ENCODE data around the gene RNF40.

The RNF40 gene

DNA sequence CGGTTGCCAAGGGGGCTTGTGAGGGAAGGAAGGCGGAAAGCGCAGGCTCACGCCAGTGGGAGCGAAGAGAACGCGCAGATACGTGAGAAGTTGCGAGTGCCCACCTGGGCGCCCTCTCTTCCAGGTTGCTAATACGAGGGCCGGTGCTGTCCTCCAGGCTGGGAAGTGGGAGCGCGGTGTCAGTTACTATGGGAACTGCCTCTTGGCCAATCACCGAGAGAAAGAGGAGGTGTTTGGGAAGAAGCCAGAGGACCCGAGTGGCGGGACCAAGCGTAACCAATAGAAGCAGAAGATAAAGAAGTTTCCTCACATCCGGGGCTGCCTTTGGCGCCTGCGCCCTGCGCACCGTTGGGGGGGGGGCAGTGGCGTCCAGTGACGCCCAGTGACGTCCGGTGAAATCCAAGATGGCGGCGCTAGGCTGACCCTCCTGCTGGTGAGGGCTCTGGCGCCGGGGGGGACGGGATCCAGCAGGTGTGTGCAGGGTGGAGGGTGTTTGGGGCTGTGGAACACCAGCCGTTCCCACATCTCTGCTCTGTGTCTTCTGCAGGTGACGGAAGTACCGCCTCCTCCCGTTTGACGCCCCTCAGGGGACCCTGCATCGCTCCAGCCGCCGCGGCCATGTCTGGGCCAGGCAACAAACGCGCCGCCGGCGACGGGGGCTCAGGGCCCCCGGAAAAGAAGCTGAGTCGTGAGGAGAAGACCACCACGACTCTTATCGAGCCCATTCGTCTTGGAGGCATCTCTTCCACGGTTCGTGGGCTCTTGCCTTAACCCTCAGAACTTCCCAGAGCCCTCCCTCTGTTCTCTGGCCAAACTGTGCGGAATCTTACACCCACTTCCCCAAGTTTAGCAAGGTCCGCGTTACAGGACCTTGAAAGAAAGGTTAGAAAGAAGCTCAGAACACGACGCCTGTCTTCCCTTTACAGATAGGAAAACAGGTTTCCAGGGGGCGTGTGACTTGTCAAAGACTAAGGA lies at the start of gene RNF40, which contains the start of gene CFAP119:
RNF40 (plus strand) TSS at position 395 of the 975 bp plus-strand sequence; CDS start at position 619, 224 bp downstream.
CFAP119 (minus strand) TSS at position 135 of the 975 bp plus-strand sequence. CDS start 314 bp downstream, outside the sequence.
- peak; percentile 99 for DNase-seq

DNA sequence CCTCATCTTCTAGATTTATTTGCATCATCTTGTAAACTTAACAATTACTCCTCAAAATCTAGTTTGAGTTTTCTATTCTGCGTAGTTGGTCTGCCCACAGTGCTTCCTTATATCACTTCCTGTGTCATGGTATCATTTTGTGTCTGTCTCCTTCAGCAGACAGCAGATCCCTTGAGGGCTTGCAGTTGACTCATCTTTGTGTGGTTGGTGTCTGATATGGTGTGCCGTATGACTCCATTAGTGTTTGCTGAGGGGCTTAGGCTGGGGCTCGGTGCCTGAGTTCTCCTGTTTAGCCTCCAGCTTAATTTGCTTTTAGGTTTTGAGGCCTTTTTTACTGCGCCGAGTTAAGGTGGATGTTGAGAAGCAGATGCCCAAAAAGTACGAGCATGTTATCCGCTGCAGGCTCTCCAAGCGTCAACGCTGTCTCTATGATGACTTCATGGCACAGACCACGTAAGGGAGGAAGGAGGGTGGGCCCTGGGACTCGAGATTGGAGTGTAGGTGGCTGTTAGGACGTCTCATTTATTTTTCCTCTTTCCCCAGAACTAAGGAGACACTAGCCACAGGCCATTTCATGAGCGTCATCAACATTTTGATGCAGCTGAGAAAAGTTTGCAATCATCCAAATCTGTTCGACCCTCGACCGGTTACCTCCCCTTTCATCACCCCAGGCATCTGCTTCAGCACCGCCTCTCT lies 46.2 kb upstream of the RNF40 start:
- DNase-seq, result no peak

DNA sequence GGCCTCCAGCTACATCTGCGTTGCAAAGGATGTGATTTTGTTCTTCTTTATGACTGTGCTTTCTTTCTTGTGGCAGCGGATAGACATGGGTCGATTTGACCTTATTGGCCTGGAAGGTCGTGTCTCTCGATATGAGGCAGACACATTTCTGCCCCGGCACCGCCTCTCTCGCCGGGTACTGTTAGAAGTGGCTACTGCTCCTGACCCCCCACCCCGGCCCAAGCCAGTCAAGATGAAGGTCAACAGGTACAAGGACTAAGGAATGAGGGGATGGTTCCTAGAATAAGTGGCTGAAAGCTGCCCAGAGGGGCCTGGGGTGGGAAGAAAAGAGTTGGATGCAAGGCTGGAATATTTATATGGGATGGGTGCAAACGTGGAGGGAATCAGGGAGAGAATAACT lies 42.0 kb upstream of the RNF40 start:
- no peak for DNase-seq

DNA sequence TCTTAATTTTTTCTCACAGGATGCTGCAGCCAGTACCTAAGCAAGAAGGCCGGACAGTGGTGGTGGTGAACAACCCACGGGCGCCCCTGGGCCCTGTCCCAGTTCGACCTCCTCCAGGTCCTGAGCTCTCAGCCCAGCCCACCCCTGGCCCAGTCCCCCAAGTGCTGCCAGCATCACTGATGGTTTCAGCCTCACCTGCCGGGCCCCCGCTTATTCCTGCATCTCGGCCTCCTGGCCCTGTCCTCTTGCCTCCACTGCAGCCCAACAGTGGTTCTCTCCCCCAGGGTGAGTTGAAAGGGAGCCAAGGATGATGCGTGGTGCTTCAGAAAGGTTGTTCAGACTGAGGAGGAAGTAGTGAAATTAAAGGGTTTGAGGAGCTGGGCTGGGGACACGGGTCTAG lies 41.4 kb upstream of the RNF40 start:
- DNase-seq, result no peak

DNA sequence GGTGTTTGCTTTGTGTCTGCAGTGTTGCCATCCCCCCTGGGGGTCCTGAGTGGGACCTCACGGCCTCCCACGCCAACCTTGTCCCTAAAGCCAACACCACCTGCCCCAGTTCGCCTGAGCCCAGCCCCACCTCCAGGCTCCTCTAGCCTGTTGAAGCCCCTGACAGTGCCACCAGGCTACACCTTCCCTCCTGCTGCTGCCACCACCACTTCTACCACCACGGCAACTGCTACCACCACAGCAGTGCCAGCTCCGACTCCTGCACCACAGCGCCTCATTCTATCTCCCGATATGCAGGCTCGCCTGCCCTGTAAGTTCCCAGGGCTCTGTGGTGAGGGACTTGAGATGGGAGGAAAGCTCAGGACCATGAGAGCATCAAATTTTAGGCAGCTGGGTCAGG lies 41.0 kb upstream of the RNF40 start:
- DNase-seq, result no peak

DNA sequence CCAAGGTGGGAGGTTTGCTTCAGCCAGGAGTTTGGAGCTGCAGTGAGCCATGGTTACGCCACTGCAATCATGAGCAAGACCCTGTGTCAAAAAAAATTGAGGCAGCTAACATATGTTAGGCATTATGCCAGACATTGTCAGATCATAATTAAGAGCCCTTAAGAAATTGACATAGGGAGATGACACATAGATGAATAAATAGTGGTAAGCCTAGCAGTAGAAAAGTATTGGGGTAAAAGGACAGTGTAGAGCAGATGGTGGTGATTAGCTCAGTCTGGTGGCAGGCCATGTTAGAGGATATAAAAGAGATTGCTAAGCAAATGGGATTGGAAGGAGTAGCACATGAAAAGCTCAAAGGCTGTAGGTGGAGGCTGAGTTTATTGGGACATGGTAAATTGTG lies 40.5 kb upstream of the RNF40 start:
- no peak for DNase-seq

DNA sequence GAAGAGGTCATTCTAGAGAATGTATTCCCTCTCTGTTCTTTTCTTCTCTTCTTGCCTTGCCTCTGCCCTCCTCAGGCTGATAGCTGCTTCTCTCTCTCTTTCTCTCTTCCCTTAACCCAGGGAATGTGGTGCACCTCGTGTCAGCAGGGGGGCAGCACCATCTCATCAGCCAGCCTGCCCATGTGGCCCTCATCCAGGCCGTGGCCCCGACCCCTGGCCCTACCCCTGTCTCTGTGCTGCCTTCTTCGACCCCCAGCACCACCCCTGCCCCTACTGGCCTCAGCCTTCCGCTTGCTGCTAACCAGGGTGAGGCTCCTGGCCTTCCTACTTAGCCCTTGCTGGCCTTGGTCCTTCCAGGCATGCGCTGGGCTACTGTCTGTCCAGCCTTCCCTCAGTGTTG lies 39.7 kb upstream of the RNF40 start:
- no peak for DNase-seq

DNA sequence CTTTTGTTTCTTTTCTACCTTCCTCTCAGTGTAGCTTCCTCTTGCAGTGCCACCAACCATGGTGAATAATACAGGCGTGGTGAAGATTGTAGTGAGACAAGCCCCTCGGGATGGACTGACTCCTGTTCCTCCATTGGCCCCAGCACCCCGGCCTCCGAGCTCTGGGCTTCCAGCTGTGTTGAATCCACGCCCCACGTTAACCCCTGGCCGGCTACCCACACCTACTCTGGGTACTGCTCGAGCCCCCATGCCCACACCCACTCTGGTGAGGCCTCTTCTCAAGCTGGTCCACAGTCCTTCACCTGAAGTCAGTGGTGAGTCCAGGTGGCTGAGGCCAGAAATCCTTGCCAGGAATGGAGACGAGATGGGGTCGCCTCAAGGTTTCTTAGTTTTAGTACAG lies 39.2 kb upstream of the RNF40 start:
- no peak for DNase-seq

DNA sequence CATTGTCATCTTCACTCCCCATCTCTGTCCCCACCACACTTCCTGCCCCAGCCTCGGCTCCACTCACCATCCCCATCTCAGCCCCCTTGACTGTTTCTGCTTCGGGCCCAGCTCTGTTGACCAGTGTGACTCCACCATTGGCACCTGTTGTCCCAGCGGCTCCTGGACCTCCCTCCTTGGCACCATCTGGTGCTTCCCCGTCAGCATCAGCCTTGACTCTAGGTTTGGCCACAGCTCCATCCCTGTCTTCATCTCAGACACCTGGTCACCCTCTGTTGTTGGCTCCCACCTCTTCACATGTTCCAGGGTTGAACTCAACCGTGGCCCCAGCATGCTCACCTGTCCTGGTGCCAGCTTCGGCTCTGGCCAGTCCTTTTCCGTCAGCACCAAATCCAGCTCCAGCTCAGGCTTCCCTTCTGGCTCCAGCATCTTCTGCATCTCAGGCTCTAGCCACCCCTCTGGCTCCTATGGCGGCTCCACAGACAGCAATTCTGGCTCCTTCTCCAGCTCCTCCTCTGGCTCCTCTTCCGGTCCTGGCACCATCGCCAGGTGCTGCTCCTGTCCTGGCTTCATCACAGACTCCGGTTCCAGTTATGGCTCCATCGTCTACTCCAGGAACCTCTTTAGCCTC lies 38.3 kb upstream of the RNF40 start:
- no peak for DNase-seq

DNA sequence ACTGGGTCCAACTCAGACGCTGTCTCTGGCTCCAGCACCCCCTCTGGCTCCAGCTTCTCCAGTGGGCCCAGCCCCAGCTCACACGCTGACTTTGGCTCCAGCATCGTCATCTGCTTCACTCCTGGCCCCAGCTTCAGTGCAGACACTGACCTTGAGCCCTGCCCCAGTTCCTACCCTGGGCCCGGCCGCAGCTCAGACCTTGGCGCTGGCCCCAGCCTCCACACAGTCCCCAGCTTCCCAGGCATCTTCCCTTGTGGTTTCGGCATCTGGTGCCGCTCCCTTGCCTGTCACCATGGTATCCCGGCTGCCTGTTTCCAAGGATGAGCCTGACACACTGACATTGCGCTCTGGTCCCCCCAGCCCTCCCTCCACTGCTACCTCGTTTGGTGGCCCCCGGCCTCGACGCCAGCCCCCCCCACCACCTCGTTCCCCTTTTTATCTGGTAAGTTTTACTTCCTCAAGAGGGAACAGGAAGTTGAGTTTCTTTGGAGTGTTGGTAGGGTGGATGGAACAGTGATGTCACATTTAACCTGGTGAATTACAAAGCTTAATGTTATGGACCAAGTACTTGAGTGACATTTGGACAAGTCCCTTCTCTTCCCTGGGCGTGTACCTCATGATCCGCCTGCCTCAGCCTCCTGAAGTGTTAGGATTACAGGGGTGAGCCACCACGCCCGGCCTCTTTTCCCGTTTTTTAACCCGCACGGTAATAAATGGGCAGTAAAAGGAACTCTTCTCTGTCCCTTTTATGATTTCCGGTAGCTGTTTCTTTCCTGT lies 37.3 kb upstream of the RNF40 start:
- DNase-seq, result no peak

DNA sequence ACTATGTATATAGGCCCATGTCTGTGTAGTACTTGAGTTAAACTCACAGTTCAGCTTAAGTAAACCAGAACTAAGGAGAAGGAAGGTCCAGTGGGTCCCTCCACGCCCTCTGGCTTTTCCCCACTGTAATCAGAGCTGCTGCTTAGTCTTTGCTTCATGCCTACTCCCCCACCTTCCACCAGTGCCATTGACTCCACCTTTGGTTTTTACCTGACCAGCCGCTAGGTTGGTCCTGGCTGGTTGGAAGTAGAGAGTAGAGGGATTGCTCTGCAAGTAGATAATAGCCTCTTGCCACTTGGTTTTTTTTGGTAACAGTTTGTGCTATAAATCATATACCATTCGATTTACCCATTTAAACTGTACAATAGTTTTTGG lies 36.7 kb upstream of the RNF40 start:
- no peak for DNase-seq

DNA sequence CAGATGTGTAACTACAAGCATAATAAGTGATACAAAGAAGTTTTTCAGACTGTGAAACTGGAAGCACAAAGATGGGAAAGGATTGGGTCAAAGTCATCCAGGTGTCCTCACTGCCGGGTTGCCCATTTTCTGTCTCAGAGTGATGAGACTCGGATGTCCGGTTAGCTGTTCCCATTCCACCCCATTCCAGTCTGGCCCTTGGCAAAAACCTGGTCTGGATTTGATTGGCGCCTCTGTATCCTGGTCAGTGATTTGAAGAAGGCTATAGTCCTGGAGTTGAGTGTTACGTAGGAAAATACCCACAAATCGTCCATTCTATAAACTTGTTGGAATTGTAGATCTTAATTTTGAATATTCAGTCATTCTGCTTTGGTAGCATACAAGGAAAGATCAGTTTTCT lies 33.8 kb upstream of the RNF40 start:
- no peak for DNase-seq

DNA sequence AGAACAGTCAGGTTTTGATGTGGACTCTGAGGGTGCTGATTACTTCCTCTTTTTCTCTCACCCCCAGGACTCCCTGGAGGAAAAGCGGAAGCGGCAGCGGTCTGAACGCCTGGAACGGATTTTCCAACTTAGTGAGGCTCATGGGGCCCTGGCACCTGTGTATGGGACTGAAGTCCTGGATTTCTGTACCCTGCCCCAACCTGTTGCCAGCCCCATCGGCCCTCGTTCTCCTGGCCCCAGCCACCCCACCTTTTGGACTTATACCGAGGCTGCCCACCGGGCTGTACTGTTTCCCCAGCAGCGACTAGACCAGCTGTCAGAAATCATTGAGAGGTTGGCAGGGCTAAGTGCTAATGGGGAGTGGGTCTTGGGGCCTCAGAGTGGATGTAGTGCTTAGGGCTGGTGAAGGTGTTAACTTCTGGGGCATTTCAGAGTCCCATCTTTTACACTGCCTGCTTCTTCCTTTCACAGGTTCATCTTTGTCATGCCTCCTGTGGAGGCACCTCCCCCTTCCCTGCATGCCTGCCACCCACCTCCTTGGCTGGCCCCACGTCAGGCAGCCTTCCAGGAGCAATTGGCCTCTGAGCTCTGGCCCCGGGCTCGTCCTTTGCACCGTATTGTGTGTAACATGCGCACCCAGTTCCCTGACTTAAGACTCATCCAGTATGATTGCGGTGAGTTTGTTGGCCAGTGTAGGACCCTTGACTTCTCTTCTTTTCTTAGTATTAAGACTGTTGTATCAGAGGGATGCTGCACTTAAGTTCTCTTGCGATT lies 33.0 kb upstream of the RNF40 start:
- DNase-seq, result no peak

DNA sequence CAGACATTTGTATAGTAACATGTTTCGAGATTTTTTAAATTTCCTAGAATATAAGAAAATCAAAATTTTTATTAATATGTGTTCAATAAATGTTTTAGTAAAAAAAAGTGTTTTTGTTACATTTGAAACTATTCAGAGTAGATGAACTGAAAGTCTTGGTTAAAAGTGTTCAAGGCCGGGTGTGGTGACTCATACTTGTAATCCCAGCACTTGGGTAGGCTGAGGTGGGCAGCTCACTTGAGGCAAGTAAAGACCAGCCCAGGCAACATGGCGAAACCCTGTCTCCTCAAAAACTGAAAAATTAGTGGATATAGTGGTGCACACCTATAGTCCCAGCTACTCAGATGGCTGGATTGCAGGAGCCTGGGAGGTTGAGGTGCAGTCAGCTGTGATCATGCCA lies 30.7 kb upstream of the RNF40 start:
- no peak for DNase-seq

DNA sequence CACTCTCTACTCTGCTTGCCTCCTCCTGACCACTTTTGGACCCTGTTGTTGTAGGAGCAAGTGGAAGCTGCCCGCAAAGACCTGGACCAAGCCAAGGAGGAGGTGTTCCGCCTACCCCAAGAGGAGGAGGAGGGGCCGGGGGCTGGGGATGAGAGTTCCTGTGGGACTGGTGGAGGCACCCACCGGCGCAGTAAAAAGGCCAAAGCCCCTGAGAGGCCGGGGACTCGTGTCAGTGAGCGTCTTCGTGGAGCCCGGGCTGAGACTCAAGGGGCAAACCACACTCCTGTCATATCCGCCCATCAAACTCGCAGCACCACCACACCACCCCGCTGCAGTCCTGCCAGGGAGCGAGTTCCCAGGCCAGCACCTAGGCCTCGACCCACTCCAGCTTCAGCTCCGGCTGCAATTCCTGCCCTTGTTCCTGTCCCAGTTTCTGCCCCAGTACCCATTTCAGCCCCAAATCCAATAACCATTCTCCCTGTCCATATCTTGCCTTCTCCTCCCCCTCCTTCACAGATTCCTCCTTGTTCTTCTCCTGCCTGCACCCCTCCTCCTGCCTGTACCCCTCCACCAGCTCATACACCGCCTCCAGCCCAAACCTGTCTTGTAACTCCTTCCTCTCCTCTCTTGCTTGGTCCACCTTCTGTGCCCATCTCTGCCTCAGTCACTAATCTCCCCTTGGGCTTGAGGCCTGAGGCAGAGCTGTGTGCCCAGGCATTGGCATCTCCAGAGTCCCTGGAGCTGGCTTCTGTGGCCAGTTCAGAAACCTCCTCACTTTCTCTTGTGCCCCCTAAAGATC lies 24.9 kb upstream of the RNF40 start:
- DNase-seq, result no peak

DNA sequence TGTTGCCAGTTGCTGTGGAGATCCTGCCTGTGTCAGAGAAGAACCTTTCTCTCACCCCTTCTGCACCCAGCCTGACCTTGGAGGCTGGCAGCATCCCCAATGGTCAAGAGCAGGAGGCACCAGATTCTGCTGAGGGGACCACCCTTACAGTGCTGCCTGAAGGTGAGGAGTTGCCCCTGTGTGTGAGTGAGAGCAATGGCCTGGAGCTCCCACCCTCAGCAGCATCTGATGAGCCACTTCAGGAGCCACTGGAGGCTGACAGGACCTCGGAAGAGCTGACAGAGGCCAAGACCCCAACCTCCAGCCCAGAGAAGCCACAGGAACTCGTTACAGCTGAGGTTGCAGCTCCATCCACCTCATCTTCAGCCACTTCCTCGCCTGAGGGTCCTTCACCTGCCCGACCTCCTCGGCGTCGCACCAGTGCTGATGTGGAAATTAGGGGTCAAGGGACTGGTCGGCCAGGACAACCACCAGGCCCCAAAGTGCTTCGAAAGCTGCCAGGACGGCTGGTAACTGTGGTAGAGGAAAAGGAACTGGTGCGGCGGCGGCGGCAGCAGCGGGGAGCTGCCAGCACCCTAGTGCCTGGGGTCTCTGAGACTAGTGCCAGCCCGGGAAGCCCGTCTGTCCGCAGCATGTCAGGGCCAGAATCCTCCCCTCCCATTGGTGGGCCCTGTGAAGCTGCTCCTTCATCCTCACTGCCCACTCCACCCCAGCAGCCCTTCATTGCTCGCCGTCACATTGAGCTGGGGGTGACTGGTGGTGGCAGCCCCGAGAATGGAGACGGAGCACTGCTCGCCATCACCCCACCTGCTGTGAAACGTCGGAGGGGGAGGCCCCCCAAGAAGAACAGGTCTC lies 24.1 kb upstream of the RNF40 start:
- DNase-seq, result no peak

DNA sequence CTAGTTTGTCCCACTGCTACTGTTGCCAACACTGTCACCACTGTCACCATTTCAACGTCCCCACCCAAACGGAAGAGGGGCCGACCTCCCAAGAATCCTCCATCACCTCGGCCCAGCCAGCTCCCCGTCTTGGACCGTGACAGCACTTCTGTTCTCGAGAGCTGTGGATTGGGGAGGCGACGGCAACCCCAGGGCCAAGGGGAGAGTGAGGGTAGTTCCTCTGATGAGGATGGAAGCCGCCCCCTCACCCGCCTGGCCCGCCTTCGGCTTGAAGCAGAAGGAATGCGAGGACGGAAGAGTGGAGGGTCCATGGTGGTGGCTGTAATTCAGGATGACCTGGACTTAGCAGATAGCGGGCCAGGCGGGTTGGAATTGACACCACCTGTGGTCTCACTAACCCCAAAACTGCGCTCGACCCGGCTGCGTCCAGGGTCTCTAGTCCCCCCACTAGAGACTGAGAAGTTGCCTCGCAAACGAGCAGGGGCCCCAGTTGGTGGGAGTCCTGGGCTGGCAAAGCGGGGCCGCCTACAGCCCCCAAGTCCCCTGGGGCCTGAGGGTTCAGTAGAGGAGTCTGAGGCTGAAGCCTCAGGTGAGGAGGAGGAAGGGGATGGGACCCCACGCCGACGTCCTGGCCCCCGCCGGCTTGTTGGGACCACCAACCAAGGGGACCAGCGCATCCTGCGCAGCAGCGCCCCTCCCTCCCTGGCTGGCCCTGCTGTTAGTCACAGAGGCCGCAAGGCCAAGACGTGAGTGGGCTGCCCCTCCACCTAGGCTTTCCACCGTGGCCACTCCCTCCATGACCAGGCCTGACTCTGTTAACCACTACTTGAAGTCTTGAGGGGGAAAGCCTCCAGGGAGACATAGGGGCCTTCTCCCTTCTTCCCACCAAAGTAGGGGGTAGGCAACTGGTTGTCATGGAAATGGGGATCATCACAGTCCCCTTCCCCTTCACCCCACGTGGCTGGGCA lies 22.9 kb upstream of the RNF40 start:
- DNase-seq, result no peak

DNA sequence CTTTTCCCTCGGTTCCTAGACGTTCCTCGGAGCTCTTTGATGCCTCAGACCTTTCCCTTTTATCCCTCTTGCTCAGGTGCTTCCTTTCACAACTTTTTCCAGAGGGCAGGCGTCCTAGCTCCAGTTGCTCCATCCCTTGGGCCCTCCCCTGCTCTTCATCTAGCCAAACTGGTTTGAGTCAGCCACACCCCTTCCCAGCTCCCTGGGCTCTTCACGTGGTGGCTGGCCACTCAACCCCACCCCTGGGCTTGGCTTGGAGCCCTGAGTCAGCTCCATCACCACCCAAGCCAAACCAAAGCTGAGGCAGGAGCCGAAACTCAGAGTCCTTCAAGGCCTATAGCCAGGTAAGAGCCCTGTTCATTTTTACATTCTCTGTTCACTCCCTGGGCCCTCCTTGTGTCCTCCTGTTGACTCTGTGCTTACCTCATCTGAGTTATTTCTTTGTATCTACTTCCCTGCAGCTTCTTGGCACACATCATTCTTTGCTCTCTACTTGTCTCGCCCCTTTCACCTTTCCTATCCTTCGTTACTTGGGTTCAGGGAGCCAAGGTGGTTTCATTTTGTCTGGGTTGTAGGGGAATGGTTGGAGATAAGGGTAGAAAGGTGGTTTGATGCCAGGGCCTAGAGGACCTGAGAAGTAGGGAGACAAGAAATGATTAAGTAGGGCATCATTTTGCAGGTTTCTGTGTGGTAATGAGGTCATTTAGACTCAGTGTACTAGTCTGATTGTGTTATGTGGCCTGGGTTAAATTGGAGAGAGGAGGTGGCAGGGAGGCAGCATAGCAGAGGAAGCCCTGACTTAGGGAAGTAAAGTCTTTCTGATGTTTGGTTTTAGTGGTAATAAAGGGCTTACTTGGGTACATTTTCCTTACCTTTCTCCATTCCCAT lies 21.5 kb upstream of the RNF40 start:
- peak; percentile 54 for DNase-seq
